WTC11 (cell line): ENCODE data around the gene PPP2R3C. TPM values are rescaled to one million over a fixed set of nuclear protein-coding genes. Genes with fewer than 3 reads are reported as not detected.
A peak's percentile ranks its signal among the peaks of the same experiment; 100 is the strongest.

Experiments
- ATAC-seq: fragments of 200-7000 bp; cut with Tn5 transposase; 2 replicates; pipeline ENCODE4 v1.10.0; 2021; ENCODE audit warnings: mild to moderate bottlenecking, moderate library complexity
- CTCF ChIA-PET: fragments of 300-600 bp; sonication (Branson Sonifier 250); formaldehyde crosslinking; loops from one replicate; lab custom pipeline; 2021; ENCODE audit warnings: antibody characterized with exemption; lab: Charles Lee
- POLR2A ChIA-PET: fragments of 350-600 bp; sonication (Branson Sonifier 250); formaldehyde crosslinking; loops from one replicate; lab custom pipeline; 2021; ENCODE audit warnings: antibody characterized with exemption; lab: Charles Lee
- DNase-seq: peaks from one replicate; pipeline ENCODE4 v3.0.0; 2021; ENCODE audit warnings: low spot score
- H3K27ac Mint-ChIP-seq: 2 replicates; pipeline ENCODE4 v1.8.0; 2021; ENCODE audit warnings: mixed read lengths
- H3K27me3 Mint-ChIP-seq: 2 replicates; pipeline ENCODE4 v1.8.0; 2021; ENCODE audit warnings: low read depth, mild to moderate bottlenecking, moderate library complexity, mixed read lengths
- H3K36me3 Mint-ChIP-seq: 2 replicates; pipeline ENCODE4 v1.8.0; 2021; ENCODE audit warnings: mixed read lengths
- H3K4me1 Mint-ChIP-seq: 2 replicates; pipeline ENCODE4 v1.8.0; 2022; ENCODE audit warnings: mixed read lengths
- H3K4me3 Mint-ChIP-seq: 2 replicates; pipeline ENCODE4 v1.8.0; 2021; ENCODE audit warnings: mild to moderate bottlenecking, moderate library complexity, mixed read lengths
- H3K9me3 Mint-ChIP-seq: 2 replicates; pipeline ENCODE4 v1.8.0; 2021; ENCODE audit warnings: mixed read lengths
- FOXP1 ChIP-seq: sonication (generic); formaldehyde crosslinking; IDR thresholded peaks from 2 replicates; pipeline ENCODE4 v1.8.0; 2022; ENCODE audit warnings: missing genetic modification reagents, mild to moderate bottlenecking, moderate library complexity, borderline replicate concordance
- GABPB1 ChIP-seq: sonication (generic); formaldehyde crosslinking; IDR thresholded peaks from 2 replicates; pipeline ENCODE4 v1.8.1; 2023; ENCODE audit warnings: mild to moderate bottlenecking, missing genetic modification reagents
- IRF2 ChIP-seq: sonication (generic); formaldehyde crosslinking; IDR thresholded peaks from 2 replicates; pipeline ENCODE4 v1.8.0; 2022; ENCODE audit warnings: low read depth, missing genetic modification reagents, borderline replicate concordance
- MXD4 ChIP-seq: fragments of 250-450 bp; sonication (Bioruptor Pico); IDR thresholded peaks from 2 replicates; pipeline ENCODE4 v1.8.0; 2021; ENCODE audit warnings: mild to moderate bottlenecking, moderate library complexity, borderline replicate concordance
- NFYB ChIP-seq: sonication (generic); formaldehyde crosslinking; conservative IDR thresholded peaks from 2 replicates; pipeline ENCODE4 v1.8.0; 2022; ENCODE audit warnings: low read depth, missing genetic modification reagents
- NR3C1 ChIP-seq: sonication (generic); formaldehyde crosslinking; conservative IDR thresholded peaks from 2 replicates; pipeline ENCODE4 v1.8.1; 2023; ENCODE audit warnings: low read depth, mild to moderate bottlenecking, missing genetic modification reagents
- SMAD3 ChIP-seq: sonication (generic); formaldehyde crosslinking; IDR thresholded peaks from 2 replicates; pipeline ENCODE4 v1.8.0; 2022; ENCODE audit warnings: missing genetic modification reagents, mild to moderate bottlenecking, borderline replicate concordance
- SOX15 ChIP-seq: fragments of 250-450 bp; sonication (Bioruptor Pico); IDR thresholded peaks from 2 replicates; pipeline ENCODE4 v1.9.0; 2021; ENCODE audit warnings: mild to moderate bottlenecking
- TCF7 ChIP-seq: sonication (generic); formaldehyde crosslinking; IDR thresholded peaks from 2 replicates; pipeline ENCODE4 v1.8.0; 2022; ENCODE audit warnings: mild to moderate bottlenecking, low read depth, missing genetic modification reagents, moderate library complexity
- ZBTB21 ChIP-seq: sonication (generic); formaldehyde crosslinking; IDR thresholded peaks from 2 replicates; pipeline ENCODE4 v1.8.1; 2023; ENCODE audit warnings: mild to moderate bottlenecking, missing genetic modification reagents, borderline replicate concordance
- ZNF423 ChIP-seq: fragments of 250-450 bp; sonication (Bioruptor Pico); IDR thresholded peaks from 2 replicates; pipeline ENCODE4 v2.1.2; 2022; ENCODE audit warnings: mild to moderate bottlenecking, moderate library complexity
- total RNA-seq: library from RNA; stranded (reverse); gene quantifications from 3 replicates; pipeline ENCODE4 v1.2.3, GENCODE V29; 2021
- TF ChIP-seq, protein P1 (sequence below): sonication (generic); formaldehyde crosslinking; conservative IDR thresholded peaks from 2 replicates; pipeline ENCODE4 v1.8.1; 2022; ENCODE audit warnings: mild to moderate bottlenecking, missing genetic modification reagents
- TF ChIP-seq, protein P2 (sequence below): sonication (generic); formaldehyde crosslinking; IDR thresholded peaks from 2 replicates; pipeline ENCODE4 v1.8.1; 2022; ENCODE audit warnings: low read depth, missing genetic modification reagents, borderline replicate concordance
- TF ChIP-seq, protein P3 (sequence below): sonication (generic); formaldehyde crosslinking; IDR thresholded peaks from 2 replicates; pipeline ENCODE4 v1.8.1; 2023; ENCODE audit warnings: mild to moderate bottlenecking, missing genetic modification reagents, borderline replicate concordance

Gene PPP2R3C
- total RNA-seq, 1 experiment from 2014 or later: 31.6 TPM

DNA sequence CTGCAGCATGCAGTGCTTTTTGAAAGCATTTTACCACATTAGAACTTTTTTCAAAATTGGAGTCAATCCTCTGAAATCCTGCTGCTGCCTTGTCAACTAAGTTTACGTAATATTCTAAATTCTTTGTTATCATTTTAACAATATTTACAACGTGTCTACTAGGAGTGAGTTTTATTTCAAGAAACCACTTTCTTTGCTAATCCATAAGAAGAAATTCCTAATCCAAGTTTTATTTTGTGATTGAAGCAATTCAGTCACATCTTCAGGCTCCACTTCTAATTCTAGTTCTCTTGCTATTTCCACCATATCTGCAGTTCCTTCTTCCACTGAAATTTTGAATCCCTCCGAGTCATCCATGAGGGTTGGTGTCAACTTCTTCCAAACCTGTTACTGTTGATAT is 25.9 kb upstream of the PPP2R3C start (continued):
- TF ChIP-seq FOXP1 (CRISPR knock-in tag): no peak
- TF ChIP-seq, protein P1, sequence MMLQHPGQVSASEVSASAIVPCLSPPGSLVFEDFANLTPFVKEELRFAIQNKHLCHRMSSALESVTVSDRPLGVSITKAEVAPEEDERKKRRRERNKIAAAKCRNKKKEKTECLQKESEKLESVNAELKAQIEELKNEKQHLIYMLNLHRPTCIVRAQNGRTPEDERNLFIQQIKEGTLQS (CRISPR knock-in tag): no peak
- no peak for TF ChIP-seq ZBTB21 (CRISPR knock-in tag)
- TF ChIP-seq SOX15: no peak
- TF ChIP-seq, protein P2, sequence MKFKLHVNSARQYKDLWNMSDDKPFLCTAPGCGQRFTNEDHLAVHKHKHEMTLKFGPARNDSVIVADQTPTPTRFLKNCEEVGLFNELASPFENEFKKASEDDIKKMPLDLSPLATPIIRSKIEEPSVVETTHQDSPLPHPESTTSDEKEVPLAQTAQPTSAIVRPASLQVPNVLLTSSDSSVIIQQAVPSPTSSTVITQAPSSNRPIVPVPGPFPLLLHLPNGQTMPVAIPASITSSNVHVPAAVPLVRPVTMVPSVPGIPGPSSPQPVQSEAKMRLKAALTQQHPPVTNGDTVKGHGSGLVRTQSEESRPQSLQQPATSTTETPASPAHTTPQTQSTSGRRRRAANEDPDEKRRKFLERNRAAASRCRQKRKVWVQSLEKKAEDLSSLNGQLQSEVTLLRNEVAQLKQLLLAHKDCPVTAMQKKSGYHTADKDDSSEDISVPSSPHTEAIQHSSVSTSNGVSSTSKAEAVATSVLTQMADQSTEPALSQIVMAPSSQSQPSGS: no peak

DNA sequence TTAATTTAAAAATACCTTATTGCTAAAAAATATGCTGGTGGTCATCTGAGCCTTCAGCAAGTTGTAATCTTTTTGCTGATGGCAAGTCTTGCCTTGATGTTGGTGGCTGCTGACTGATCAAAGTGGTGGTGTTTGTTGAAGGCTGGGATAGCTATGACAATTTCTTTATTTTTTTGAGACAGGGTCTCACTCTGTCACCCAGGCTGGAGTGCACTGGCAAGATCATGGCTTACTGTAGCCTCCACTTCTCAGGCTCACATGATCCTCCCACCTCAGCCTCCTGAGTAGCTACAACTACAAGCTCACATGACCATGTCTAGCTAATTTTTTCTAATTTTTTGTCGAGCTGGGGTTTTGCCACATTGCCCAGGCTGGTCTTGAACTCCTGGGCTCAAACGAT is 25.4 kb upstream of the PPP2R3C start:
- no peaks in the 10 kb centered on the region for H3K27me3 Mint-ChIP-seq
- DNase-seq (no peak), ATAC-seq (no peak)
- peaks cover 28% of the 10 kb centered on the region for H3K36me3 Mint-ChIP-seq
- H3K9me3 Mint-ChIP-seq: peaks cover 13% of the 10 kb centered on the region
- no peaks in the 10 kb centered on the region for H3K4me1 Mint-ChIP-seq
- TF ChIP-seq IRF2 (CRISPR knock-in tag) (no peak), SMAD3 (CRISPR knock-in tag) (no peak), MXD4 (CRISPR knock-in tag) (no peak), NR3C1 (CRISPR knock-in tag) (no peak), ZNF423 (CRISPR knock-in tag) (no peak), NFYB (no peak)
- no peak overlapping the region for H3K4me3 Mint-ChIP-seq
- ChIA-PET CTCF (interaction anchor here (0.6 kb wide), 1 partner anchor 68 kb away, joined by 3 read pairs; no protein-coding TSS in a partner anchor), POLR2A (no interaction called here)
- H3K27ac Mint-ChIP-seq: no peak overlapping the region

DNA sequence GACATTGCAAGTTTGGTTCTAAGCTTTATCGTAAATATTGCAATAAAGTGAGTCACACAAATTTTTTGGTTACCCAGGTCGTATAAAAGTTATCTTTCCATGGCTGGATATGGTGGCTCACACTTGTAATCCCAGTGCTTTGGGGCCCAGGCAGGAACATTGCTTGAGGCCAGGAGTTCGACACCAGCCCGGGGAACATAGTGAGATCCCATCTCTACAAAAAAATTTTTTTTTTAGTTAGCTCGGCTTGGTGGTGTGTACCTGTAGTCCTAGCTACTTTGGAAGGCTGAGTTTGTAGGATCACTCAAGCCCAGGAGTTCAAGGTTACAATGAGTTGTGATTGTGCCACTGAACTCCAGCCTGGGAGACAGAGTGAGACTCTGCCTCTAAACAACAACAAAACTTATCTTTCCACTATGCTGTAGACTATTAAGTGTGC is 24.9 kb upstream of the PPP2R3C start:
- POLR2A ChIA-PET: no interaction called here
- Mint-ChIP-seq H3K4me1 (no peaks in the 10 kb centered on the region), H3K4me3 (no peak overlapping the region), H3K36me3 (peaks cover 24% of the 10 kb centered on the region), H3K9me3 (peaks cover 9% of the 10 kb centered on the region), H3K27me3 (no peaks in the 10 kb centered on the region), H3K27ac (no peak overlapping the region)
- no peak for TF ChIP-seq TCF7 (CRISPR knock-in tag)
- TF ChIP-seq GABPB1 (CRISPR knock-in tag): 0 out of 2 replicates have a peak, but pooled peaks have one; percentile 20
- no peak for ATAC-seq
- DNase-seq: no peak
- CTCF ChIA-PET: interaction anchor here (0.6 kb wide), 1 partner anchor 68 kb away, joined by 3 read pairs; no protein-coding TSS in a partner anchor

DNA sequence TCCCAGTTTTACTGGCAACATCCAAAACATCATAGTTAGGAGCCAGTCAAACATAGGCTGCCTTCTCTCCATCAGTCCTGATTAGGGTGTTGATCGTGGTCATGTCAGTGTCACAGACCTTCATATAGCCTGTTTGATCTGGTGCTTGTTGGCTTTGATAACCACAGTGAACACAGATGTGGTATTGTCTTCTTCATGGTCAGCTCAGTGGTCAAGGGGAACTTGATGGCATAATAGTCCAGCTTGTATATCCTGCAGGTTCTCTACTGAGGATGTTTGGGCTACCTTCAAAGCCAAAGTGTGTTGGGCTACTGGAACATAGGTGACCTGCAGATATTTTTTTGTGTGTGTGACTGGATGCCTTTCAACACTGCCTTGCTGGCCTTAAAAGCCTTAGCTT is 22.2 kb upstream of the PPP2R3C start:
- TF ChIP-seq, protein P3, sequence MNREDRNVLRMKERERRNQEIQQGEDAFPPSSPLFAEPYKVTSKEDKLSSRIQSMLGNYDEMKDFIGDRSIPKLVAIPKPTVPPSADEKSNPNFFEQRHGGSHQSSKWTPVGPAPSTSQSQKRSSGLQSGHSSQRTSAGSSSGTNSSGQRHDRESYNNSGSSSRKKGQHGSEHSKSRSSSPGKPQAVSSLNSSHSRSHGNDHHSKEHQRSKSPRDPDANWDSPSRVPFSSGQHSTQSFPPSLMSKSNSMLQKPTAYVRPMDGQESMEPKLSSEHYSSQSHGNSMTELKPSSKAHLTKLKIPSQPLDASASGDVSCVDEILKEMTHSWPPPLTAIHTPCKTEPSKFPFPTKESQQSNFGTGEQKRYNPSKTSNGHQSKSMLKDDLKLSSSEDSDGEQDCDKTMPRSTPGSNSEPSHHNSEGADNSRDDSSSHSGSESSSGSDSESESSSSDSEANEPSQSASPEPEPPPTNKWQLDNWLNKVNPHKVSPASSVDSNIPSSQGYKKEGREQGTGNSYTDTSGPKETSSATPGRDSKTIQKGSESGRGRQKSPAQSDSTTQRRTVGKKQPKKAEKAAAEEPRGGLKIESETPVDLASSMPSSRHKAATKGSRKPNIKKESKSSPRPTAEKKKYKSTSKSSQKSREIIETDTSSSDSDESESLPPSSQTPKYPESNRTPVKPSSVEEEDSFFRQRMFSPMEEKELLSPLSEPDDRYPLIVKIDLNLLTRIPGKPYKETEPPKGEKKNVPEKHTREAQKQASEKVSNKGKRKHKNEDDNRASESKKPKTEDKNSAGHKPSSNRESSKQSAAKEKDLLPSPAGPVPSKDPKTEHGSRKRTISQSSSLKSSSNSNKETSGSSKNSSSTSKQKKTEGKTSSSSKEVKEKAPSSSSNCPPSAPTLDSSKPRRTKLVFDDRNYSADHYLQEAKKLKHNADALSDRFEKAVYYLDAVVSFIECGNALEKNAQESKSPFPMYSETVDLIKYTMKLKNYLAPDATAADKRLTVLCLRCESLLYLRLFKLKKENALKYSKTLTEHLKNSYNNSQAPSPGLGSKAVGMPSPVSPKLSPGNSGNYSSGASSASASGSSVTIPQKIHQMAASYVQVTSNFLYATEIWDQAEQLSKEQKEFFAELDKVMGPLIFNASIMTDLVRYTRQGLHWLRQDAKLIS (CRISPR knock-in tag): no peak
- peak; percentile 31; the same call in 1 of the 2 replicates for TF ChIP-seq GABPB1 (CRISPR knock-in tag)
- peaks cover 7% of the 10 kb centered on the region for H3K9me3 Mint-ChIP-seq
- CTCF ChIA-PET: interaction anchor here (0.7 kb wide), 1 partner anchor 261 kb away, joined by 5 read pairs; the partner anchor contains the start of gene NFKBIA
- ATAC-seq (no peak), DNase-seq (no peak)
- peaks cover 2% of the 10 kb centered on the region; the same call in 1 of the 2 replicates for H3K4me1 Mint-ChIP-seq
- H3K36me3 Mint-ChIP-seq: peaks cover 10% of the 10 kb centered on the region
- no peak overlapping the region for H3K27ac Mint-ChIP-seq
- POLR2A ChIA-PET: no interaction called here
- H3K4me3 Mint-ChIP-seq: no peak overlapping the region
- H3K27me3 Mint-ChIP-seq: no peaks in the 10 kb centered on the region
